GM23338 (cell line): Measurements from ENCODE around the gene NAALADL2. TPM values are rescaled to one million over a fixed set of nuclear protein-coding genes. Genes with fewer than 3 reads are reported as not detected.
A peak's percentile ranks its signal among the peaks of the same experiment; 100 is the strongest.

Experiments used
- ATAC-seq: fragments of 200-7000 bp; cut with Tn5 transposase; 3 replicates; pipeline ENCODE4 v1.9.1; 2020
- DNase-seq: peaks from one replicate; pipeline ENCODE4 v3.0.0-alpha.2; 2015; ENCODE audit warnings: low spot score
- H2AFZ ChIP-seq: fragments of 200-600 bp; sonication (generic); 2 replicates; pipeline ENCODE4 v1.8.0; 2016; ENCODE audit warnings: antibody characterized with exemption, mild to moderate bottlenecking, moderate library complexity
- H3F3A ChIP-seq: fragments of 200-600 bp; sonication (generic); replicated peaks from 2 replicates; pipeline ENCODE4 v1.8.0; 2017; ENCODE audit warnings: antibody characterized with exemption, mixed run types, low read depth
- H3K27ac ChIP-seq: fragments of 200-600 bp; sonication (generic); 2 replicates; pipeline ENCODE4 v1.6.1; 2016; ENCODE audit warnings: low read depth
- H3K27me3 ChIP-seq: fragments of 200-600 bp; sonication (generic); 2 replicates; pipeline ENCODE4 v1.8.0; 2016; ENCODE audit warnings: mild to moderate bottlenecking, mixed run types, moderate library complexity; ENCODE audit not compliant: insufficient read depth
- H3K36me3 ChIP-seq: fragments of 200-600 bp; sonication (generic); 2 replicates; pipeline ENCODE4 v1.8.0; 2016; ENCODE audit warnings: mild to moderate bottlenecking; ENCODE audit not compliant: insufficient read depth
- H3K4me1 ChIP-seq: fragments of 200-600 bp; sonication (generic); 2 replicates; pipeline ENCODE4 v1.8.0; 2016; ENCODE audit warnings: mild to moderate bottlenecking, moderate library complexity; ENCODE audit not compliant: insufficient read depth
- H3K4me2 ChIP-seq: fragments of 200-600 bp; sonication (generic); 2 replicates; pipeline ENCODE4 v1.7.1; 2017; ENCODE audit warnings: mixed run types
- H3K4me3 ChIP-seq: fragments of 200-600 bp; sonication (generic); 2 replicates; pipeline ENCODE4 v1.6.1; 2016; ENCODE audit warnings: mixed run types
- H3K79me2 ChIP-seq: fragments of 200-600 bp; sonication (generic); replicated peaks from 2 replicates; pipeline ENCODE4 v1.8.0; 2017; ENCODE audit warnings: mild to moderate bottlenecking; ENCODE audit not compliant: insufficient read depth
- H3K9me2 ChIP-seq: fragments of 200-600 bp; sonication (generic); 2 replicates; pipeline ENCODE4 v1.8.0; 2017; ENCODE audit not compliant: insufficient read depth
- H4K20me1 ChIP-seq: fragments of 200-600 bp; sonication (generic); replicated peaks from 2 replicates; pipeline ENCODE4 v1.8.0; 2017; ENCODE audit warnings: mild to moderate bottlenecking; ENCODE audit not compliant: insufficient read depth
- H3K27ac Mint-ChIP-seq: 2 replicates; pipeline ENCODE4 v1.8.0; 2020; ENCODE audit warnings: inconsistent platforms, mild to moderate bottlenecking, moderate library complexity, mixed read lengths
- H3K27me3 Mint-ChIP-seq: 3 replicates; pipeline ENCODE4 v1.8.0; 2022; ENCODE audit warnings: low read depth, mild to moderate bottlenecking, moderate library complexity, mixed read lengths, inconsistent platforms; ENCODE audit not compliant: insufficient read depth, poor library complexity
- H3K36me3 Mint-ChIP-seq: 3 replicates; pipeline ENCODE4 v1.8.0; 2021; ENCODE audit warnings: low read depth, mild to moderate bottlenecking, inconsistent platforms, moderate library complexity, mixed read lengths
- H3K4me1 Mint-ChIP-seq: 3 replicates; pipeline ENCODE4 v1.8.0; 2020; ENCODE audit warnings: mild to moderate bottlenecking, inconsistent platforms, mixed read lengths
- H3K4me3 Mint-ChIP-seq: 3 replicates; pipeline ENCODE4 v1.8.0; 2021; ENCODE audit warnings: moderate library complexity, mild to moderate bottlenecking, inconsistent platforms, mixed read lengths
- H3K9me3 Mint-ChIP-seq: 3 replicates; pipeline ENCODE4 v1.8.0; 2020; ENCODE audit warnings: moderate library complexity, mild to moderate bottlenecking, inconsistent platforms, mixed read lengths
- CREB1 ChIP-seq: fragments of 250-450 bp; sonication (Bioruptor Pico); IDR thresholded peaks from 2 replicates; pipeline ENCODE4 v1.5.0; 2020; ENCODE audit warnings: low read depth, mild to moderate bottlenecking, moderate library complexity
- EZH2 ChIP-seq: fragments of 200-600 bp; sonication (generic); IDR thresholded peaks from one replicate; pipeline ENCODE4 v1.8.0; 2017; ENCODE audit warnings: antibody characterized with exemption, mild to moderate bottlenecking, low read depth; ENCODE audit not compliant: unreplicated experiment
- EZH2phosphoT487 ChIP-seq: fragments of 200-600 bp; sonication (generic); IDR thresholded peaks from one replicate; pipeline ENCODE4 v1.8.1; 2018; ENCODE audit warnings: antibody characterized with exemption; ENCODE audit not compliant: unreplicated experiment
- JUNB ChIP-seq: IDR thresholded peaks from one replicate; pipeline ENCODE4 v1.6.1; 2016; ENCODE audit warnings: antibody characterized with exemption; ENCODE audit not compliant: unreplicated experiment
- NANOG ChIP-seq: IDR thresholded peaks from 2 replicates; pipeline ENCODE4 v1.6.1; 2016; ENCODE audit warnings: antibody characterized with exemption, borderline replicate concordance
- STAT1 ChIP-seq: IDR thresholded peaks from one replicate; pipeline ENCODE4 v1.6.1; 2016; ENCODE audit warnings: antibody characterized with exemption; ENCODE audit not compliant: unreplicated experiment
- ZNF114 ChIP-seq: fragments of 250-450 bp; sonication (Bioruptor Pico); IDR thresholded peaks from 2 replicates; pipeline ENCODE4 v1.5.0; 2020; ENCODE audit warnings: mild to moderate bottlenecking, moderate library complexity
- polyA plus RNA-seq: library from polyadenylated mRNA; unstranded; fragments of >200 nt; fragmentation: Nextera tagmentation; extraction: Ambion mirVana; gene quantifications from 2 replicates; pipeline ENCODE4 v1.2.1, GENCODE V29; 2016
- total RNA-seq: library from RNA; depleted of rRNA; stranded (reverse); fragments of >200 nt; shearing (Covaris generic); gene quantifications from 2 replicates; pipeline ENCODE4 v1.2.3, GENCODE V29; 2014
- TF ChIP-seq, protein P1 (sequence below): fragments of 250-450 bp; sonication (Bioruptor Pico); IDR thresholded peaks from 2 replicates; pipeline ENCODE4 v1.5.0; 2020; ENCODE audit warnings: mild to moderate bottlenecking, moderate library complexity
- TF ChIP-seq, protein P2 (sequence below): IDR thresholded peaks from one replicate; pipeline ENCODE4 v1.6.1; 2018; ENCODE audit warnings: antibody characterized with exemption; ENCODE audit not compliant: unreplicated experiment

Gene NAALADL2
- total and polyA plus RNA-seq, 2 experiments from 2014 or later: 1.6 to 2.6 TPM

DNA sequence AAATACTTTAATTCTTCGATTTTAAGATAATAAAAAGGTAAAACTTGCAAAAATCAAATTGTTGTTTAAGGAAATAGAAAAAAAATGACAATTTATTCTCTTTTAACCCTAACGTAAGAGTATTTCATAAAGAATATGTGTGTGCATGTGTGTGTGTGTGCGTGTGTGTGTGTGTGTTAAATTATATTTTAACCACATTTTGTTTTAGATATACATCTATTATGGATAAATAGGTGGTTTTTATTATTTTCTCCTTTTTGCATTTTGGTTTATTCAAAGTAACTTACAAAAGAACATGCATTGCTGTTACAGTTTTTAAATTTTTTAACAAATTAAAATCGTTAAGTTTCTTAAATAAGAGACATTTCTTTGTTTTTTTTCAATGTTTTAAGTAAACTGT, 414.4 kb downstream of the NAALADL2 start (continued):
- TF ChIP-seq EZH2 (no peak), NANOG (no peak), ZNF114 (CRISPR knock-in tag) (no peak), JUNB (no peak), CREB1 (no peak), STAT1 (no peak)

DNA sequence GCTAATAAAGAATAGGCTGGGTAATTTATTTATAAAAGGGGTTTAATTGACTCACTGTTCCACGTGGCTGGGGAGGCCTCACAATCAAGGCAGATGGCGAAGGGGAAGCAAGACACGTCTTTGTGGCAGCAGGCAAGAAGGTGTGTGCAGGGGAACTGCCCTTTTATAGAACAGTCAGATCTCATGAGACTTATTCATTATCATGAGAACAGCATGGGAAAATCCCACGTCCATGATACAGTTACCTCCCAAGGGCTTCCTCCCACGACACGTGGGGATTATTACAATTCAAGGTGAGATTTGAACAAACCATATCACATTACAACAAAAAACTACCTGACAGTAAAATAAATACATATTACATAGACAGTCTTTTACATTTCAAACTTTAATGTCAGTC, 414.9 kb downstream of the NAALADL2 start:
- Mint-ChIP-seq H3K27ac (peak overlapping the region; percentile 45; the same call in 1 of the 2 replicates), H3K4me3 (no peak overlapping the region), H3K27me3 (no peaks in the 10 kb centered on the region), H3K9me3 (no peaks in the 10 kb centered on the region), H3K36me3 (no peaks in the 10 kb centered on the region), H3K4me1 (no peaks in the 10 kb centered on the region; the same call in 2 of the 3 replicates)
- H3K27ac ChIP-seq: no peak overlapping the region
- no peaks in the 10 kb centered on the region for H3K79me2 ChIP-seq
- no peaks in the 10 kb centered on the region for H4K20me1 ChIP-seq
- H3K36me3 ChIP-seq: no peaks in the 10 kb centered on the region
- no peak overlapping the region for H3K4me2 ChIP-seq
- no peaks in the 10 kb centered on the region for H3K4me1 ChIP-seq
- peak overlapping the region; percentile 57; the same call in 1 of the 2 replicates for H2AFZ ChIP-seq
- H3K4me3 ChIP-seq: no peak overlapping the region
- ATAC-seq (no peak), DNase-seq (no peak)
- H3K9me2 ChIP-seq: no peaks in the 10 kb centered on the region
- no peaks in the 10 kb centered on the region for H3K27me3 ChIP-seq
- TF ChIP-seq EZH2phosphoT487: no peak
- no peak for TF ChIP-seq JUNB
- no peak for TF ChIP-seq NANOG
- no peak for TF ChIP-seq ZNF114 (CRISPR knock-in tag)
- TF ChIP-seq EZH2: no peak
- TF ChIP-seq, protein P1, sequence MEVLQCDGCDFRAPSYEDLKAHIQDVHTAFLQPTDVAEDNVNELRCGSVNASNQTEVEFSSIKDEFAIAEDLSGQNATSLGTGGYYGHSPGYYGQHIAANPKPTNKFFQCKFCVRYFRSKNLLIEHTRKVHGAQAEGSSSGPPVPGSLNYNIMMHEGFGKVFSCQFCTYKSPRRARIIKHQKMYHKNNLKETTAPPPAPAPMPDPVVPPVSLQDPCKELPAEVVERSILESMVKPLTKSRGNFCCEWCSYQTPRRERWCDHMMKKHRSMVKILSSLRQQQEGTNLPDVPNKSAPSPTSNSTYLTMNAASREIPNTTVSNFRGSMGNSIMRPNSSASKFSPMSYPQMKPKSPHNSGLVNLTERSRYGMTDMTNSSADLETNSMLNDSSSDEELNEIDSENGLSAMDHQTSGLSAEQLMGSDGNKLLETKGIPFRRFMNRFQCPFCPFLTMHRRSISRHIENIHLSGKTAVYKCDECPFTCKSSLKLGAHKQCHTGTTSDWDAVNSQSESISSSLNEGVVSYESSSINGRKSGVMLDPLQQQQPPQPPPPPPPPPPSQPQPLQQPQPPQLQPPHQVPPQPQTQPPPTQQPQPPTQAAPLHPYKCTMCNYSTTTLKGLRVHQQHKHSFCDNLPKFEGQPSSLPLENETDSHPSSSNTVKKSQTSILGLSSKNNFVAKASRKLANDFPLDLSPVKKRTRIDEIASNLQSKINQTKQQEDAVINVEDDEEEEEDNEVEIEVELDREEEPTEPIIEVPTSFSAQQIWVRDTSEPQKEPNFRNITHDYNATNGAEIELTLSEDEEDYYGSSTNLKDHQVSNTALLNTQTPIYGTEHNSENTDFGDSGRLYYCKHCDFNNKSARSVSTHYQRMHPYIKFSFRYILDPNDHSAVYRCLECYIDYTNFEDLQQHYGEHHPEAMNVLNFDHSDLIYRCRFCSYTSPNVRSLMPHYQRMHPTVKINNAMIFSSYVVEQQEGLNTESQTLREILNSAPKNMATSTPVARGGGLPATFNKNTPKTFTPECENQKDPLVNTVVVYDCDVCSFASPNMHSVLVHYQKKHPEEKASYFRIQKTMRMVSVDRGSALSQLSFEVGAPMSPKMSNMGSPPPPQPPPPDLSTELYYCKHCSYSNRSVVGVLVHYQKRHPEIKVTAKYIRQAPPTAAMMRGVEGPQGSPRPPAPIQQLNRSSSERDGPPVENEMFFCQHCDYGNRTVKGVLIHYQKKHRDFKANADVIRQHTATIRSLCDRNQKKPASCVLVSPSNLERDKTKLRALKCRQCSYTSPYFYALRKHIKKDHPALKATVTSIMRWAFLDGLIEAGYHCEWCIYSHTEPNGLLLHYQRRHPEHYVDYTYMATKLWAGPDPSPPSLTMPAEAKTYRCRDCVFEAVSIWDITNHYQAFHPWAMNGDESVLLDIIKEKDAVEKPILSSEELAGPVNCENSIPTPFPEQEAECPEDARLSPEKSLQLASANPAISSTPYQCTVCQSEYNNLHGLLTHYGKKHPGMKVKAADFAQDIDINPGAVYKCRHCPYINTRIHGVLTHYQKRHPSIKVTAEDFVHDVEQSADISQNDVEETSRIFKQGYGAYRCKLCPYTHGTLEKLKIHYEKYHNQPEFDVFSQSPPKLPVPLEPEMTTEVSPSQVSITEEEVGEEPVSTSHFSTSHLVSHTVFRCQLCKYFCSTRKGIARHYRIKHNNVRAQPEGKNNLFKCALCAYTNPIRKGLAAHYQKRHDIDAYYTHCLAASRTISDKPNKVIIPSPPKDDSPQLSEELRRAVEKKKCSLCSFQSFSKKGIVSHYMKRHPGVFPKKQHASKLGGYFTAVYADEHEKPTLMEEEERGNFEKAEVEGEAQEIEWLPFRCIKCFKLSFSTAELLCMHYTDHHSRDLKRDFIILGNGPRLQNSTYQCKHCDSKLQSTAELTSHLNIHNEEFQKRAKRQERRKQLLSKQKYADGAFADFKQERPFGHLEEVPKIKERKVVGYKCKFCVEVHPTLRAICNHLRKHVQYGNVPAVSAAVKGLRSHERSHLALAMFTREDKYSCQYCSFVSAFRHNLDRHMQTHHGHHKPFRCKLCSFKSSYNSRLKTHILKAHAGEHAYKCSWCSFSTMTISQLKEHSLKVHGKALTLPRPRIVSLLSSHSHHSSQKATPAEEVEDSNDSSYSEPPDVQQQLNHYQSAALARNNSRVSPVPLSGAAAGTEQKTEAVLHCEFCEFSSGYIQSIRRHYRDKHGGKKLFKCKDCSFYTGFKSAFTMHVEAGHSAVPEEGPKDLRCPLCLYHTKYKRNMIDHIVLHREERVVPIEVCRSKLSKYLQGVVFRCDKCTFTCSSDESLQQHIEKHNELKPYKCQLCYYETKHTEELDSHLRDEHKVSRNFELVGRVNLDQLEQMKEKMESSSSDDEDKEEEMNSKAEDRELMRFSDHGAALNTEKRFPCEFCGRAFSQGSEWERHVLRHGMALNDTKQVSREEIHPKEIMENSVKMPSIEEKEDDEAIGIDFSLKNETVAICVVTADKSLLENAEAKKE: no peak
- no peak for TF ChIP-seq STAT1
- TF ChIP-seq, protein P2, sequence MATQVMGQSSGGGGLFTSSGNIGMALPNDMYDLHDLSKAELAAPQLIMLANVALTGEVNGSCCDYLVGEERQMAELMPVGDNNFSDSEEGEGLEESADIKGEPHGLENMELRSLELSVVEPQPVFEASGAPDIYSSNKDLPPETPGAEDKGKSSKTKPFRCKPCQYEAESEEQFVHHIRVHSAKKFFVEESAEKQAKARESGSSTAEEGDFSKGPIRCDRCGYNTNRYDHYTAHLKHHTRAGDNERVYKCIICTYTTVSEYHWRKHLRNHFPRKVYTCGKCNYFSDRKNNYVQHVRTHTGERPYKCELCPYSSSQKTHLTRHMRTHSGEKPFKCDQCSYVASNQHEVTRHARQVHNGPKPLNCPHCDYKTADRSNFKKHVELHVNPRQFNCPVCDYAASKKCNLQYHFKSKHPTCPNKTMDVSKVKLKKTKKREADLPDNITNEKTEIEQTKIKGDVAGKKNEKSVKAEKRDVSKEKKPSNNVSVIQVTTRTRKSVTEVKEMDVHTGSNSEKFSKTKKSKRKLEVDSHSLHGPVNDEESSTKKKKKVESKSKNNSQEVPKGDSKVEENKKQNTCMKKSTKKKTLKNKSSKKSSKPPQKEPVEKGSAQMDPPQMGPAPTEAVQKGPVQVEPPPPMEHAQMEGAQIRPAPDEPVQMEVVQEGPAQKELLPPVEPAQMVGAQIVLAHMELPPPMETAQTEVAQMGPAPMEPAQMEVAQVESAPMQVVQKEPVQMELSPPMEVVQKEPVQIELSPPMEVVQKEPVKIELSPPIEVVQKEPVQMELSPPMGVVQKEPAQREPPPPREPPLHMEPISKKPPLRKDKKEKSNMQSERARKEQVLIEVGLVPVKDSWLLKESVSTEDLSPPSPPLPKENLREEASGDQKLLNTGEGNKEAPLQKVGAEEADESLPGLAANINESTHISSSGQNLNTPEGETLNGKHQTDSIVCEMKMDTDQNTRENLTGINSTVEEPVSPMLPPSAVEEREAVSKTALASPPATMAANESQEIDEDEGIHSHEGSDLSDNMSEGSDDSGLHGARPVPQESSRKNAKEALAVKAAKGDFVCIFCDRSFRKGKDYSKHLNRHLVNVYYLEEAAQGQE: no peak
- no peaks in the 10 kb centered on the region for H3F3A ChIP-seq
